HTERT RPE-1 (cell line): ENCODE results near the gene SGIP1.
"Not testable (repeated sequence)": the region's sequence is repeated elsewhere in the genome, so short reads cannot be mapped to it uniquely, and the experiment has no call there.

ENCODE experiments used
- in situ Hi-C: fragments of 300-500 bp; cut with MboI; formaldehyde crosslinking; loops from 4 replicates; pipeline ENCODE4 v1.14.3; 2020; ENCODE audit warnings: low sequenced_read_pairs

SGIP1 gene

GRCh38 chr1:66758241-66758755 is 224.3 kb downstream of the SGIP1 start:
- in situ Hi-C loops: no loop called here

- in situ Hi-C loops: no loop called here
Measured at GRCh38 chr1:66760506-66760905, 226.6 kb downstream of the SGIP1 start.

- in situ Hi-C loops: no loop called here
Measured at GRCh38 chr1:66761221-66761620, 227.3 kb downstream of the SGIP1 start.

- in situ Hi-C loops: no loop called here
Measured at GRCh38 chr1:66764994-66765578, 231.1 kb downstream of the SGIP1 start.

- in situ Hi-C loops: no loop called here
Measured at GRCh38 chr1:66767626-66768025, 233.7 kb downstream of the SGIP1 start.

- in situ Hi-C loops: no loop called here
Measured at GRCh38 chr1:66768965-66769364, 235.0 kb downstream of the SGIP1 start.

- in situ Hi-C loops: no loop called here
Measured at GRCh38 chr1:66769512-66770229, 235.7 kb downstream of the SGIP1 start.

GRCh38 chr1:66770240-66770639 is 236.3 kb downstream of the SGIP1 start:
- in situ Hi-C loops: no loop called here

- in situ Hi-C loops: no loop called here
Measured at GRCh38 chr1:66770694-66771093, 236.7 kb downstream of the SGIP1 start.

GRCh38 chr1:66773227-66773626 is 239.3 kb downstream of the SGIP1 start:
- in situ Hi-C loops: no loop called here

- in situ Hi-C loops: no loop called here
Measured at GRCh38 chr1:66774438-66774837, 240.5 kb downstream of the SGIP1 start.

GRCh38 chr1:66775646-66776045 is 241.7 kb downstream of the SGIP1 start:
- in situ Hi-C loops: no loop called here

- in situ Hi-C loops: no loop called here
Measured at GRCh38 chr1:66777831-66778230, 243.9 kb downstream of the SGIP1 start.

- in situ Hi-C loops: no loop called here
Measured at GRCh38 chr1:66778266-66778665, 244.3 kb downstream of the SGIP1 start.

GRCh38 chr1:66778969-66779368 is 245.0 kb downstream of the SGIP1 start:
- in situ Hi-C loops: no loop called here

GRCh38 chr1:66779475-66780078 is 245.6 kb downstream of the SGIP1 start:
- in situ Hi-C loops: no loop called here

- in situ Hi-C loops: not testable (repeated sequence)
Measured at GRCh38 chr1:66785800-66786199, 251.8 kb downstream of the SGIP1 start.

GRCh38 chr1:66787641-66788040 is 253.7 kb downstream of the SGIP1 start:
- in situ Hi-C loops: no loop called here

GRCh38 chr1:66788231-66788939 is 254.4 kb downstream of the SGIP1 start:
- in situ Hi-C loops: no loop called here

- in situ Hi-C loops: no loop called here
Measured at GRCh38 chr1:66791621-66792610, 258.0 kb downstream of the SGIP1 start.
